Activated B cell treated with CpG ODN at 0.5 μM for 24 hours (primary cell): ENCODE data around the gene HDGFL1. TPM values are rescaled to one million over a fixed set of nuclear protein-coding genes. Genes with fewer than 3 reads are reported as not detected.

Experiments used
- ATAC-seq: fragments of 200-7000 bp; cut with Tn5 transposase; one replicate; pipeline ENCODE4 v1.10.0; 2021; ENCODE audit warnings: low read depth, mild to moderate bottlenecking, moderate library complexity
- CTCF ChIA-PET: fragments of 350-600 bp; sonication (Branson Sonifier 250); formaldehyde crosslinking; loops from one replicate; lab custom pipeline; 2021; ENCODE audit warnings: antibody characterized with exemption; lab: Charles Lee
- POLR2A ChIA-PET: fragments of 350-600 bp; sonication (Branson Sonifier 250); formaldehyde crosslinking; loops from one replicate; lab custom pipeline; 2021; ENCODE audit warnings: antibody characterized with exemption; lab: Charles Lee
- DNase-seq: peaks from one replicate; pipeline ENCODE4 v3.0.0; 2022
- H3K27ac Mint-ChIP-seq: one replicate; pipeline ENCODE4 v1.8.0; 2020; ENCODE audit warnings: mixed read lengths
- H3K27me3 Mint-ChIP-seq: one replicate; pipeline ENCODE4 v1.8.0; 2021; ENCODE audit warnings: mixed read lengths
- H3K36me3 Mint-ChIP-seq: one replicate; pipeline ENCODE4 v1.8.0; 2021; ENCODE audit warnings: low read depth, mixed read lengths
- H3K4me1 Mint-ChIP-seq: one replicate; pipeline ENCODE4 v1.8.0; 2021; ENCODE audit warnings: mixed read lengths
- H3K4me3 Mint-ChIP-seq: one replicate; pipeline ENCODE4 v1.8.0; 2020; ENCODE audit warnings: mild to moderate bottlenecking, mixed read lengths
- H3K9me3 Mint-ChIP-seq: one replicate; pipeline ENCODE4 v1.8.0; 2020; ENCODE audit warnings: mixed read lengths
- intact Hi-C: fragments of 100-400 bp; cut with micrococcal nuclease; formaldehyde crosslinking; loops from one replicate; pipeline ENCODE4 v1.15.1; 2024
- total RNA-seq: library from RNA; stranded (reverse); gene quantifications from 2 replicates; pipeline ENCODE4 v1.2.3, GENCODE V29; 2022
- TF ChIP-seq, protein P1 (sequence below): fragments of 200-600 bp; IDR thresholded peaks from one replicate; pipeline ENCODE4 v1.8.0; 2022; ENCODE audit warnings: antibody characterized with exemption, mild to moderate bottlenecking

Gene HDGFL1
- total RNA-seq, 1 donor from 2014 or later: not detected

DNA sequence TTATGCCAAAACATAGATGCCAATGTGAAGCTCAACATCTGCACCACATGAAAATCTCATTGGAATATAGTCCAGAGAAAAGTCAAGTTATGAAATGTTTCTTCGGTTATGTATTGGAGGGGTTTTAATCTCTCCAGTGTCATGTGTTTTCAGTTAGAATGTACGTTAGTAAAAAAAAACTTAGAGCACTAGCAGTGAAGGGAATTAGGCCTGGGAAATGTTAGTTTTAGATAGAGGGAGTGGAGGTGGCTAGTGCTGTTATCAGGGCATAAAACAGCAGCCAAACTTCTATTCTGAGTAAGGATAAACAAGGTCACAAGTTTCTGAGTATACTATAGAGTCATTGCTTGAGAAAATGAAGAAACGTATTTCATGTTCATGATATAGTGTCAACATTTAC is 42.9 kb downstream of the HDGFL1 start:
- H3K9me3 Mint-ChIP-seq: peaks cover 4% of the 10 kb centered on the region
- no peaks in the 10 kb centered on the region for H3K4me1 Mint-ChIP-seq
- ChIA-PET POLR2A (no interaction called here), CTCF (no interaction called here)
- TF ChIP-seq, protein P1, sequence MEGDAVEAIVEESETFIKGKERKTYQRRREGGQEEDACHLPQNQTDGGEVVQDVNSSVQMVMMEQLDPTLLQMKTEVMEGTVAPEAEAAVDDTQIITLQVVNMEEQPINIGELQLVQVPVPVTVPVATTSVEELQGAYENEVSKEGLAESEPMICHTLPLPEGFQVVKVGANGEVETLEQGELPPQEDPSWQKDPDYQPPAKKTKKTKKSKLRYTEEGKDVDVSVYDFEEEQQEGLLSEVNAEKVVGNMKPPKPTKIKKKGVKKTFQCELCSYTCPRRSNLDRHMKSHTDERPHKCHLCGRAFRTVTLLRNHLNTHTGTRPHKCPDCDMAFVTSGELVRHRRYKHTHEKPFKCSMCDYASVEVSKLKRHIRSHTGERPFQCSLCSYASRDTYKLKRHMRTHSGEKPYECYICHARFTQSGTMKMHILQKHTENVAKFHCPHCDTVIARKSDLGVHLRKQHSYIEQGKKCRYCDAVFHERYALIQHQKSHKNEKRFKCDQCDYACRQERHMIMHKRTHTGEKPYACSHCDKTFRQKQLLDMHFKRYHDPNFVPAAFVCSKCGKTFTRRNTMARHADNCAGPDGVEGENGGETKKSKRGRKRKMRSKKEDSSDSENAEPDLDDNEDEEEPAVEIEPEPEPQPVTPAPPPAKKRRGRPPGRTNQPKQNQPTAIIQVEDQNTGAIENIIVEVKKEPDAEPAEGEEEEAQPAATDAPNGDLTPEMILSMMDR: no peak
- no peak overlapping the region for H3K27ac Mint-ChIP-seq
- H3K36me3 Mint-ChIP-seq: no peaks in the 10 kb centered on the region
- H3K4me3 Mint-ChIP-seq: no peak overlapping the region
- intact Hi-C loops: no loop called here
- no peaks in the 10 kb centered on the region for H3K27me3 Mint-ChIP-seq
- no peak for DNase-seq
- ATAC-seq: no peak

DNA sequence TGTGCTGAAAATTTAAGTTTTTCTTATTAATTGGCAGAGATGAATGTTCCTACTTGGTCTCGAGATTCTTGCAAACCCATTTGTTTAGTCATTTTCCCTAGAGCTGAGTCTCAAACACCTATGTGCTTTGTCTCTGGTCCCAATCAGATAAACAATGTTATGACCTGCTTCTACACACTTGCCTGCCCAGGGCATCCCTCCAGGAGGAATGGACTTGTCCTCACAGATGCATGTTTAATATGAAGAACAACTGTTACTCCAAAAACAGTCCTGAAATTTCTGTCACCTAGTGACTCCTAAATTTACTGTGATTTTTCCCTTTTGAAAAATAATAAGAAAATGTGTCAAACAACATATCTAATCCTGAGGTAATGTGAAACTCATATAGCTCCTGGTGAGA is 43.7 kb downstream of the HDGFL1 start:
- POLR2A ChIA-PET: no interaction called here
- Mint-ChIP-seq H3K4me3 (no peak overlapping the region), H3K36me3 (no peaks in the 10 kb centered on the region), H3K9me3 (peaks cover 7% of the 10 kb centered on the region), H3K4me1 (no peaks in the 10 kb centered on the region), H3K27ac (no peak overlapping the region), H3K27me3 (no peaks in the 10 kb centered on the region)
- no peak for ATAC-seq
- intact Hi-C loops: no loop called here
- DNase-seq: no peak
- TF ChIP-seq, protein P1: no peak
- CTCF ChIA-PET: no interaction called here

DNA sequence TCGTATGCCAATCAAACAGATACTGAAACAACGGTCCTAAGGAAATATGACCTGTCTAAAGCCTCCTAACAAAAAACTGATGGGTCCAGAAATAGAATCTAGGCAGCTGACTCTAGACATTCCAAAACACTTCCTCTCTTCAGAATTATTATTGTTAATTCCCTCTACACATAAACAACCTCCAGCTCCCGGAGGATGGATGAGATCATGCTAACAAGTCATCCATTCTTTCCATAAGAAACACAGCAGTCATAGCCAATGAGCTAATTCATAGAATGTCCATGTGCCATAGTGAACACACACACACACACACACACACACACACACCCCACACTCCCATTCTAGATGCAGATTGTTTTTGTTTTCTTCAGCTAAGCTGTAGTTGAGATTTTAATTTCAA is 44.3 kb downstream of the HDGFL1 start:
- intact Hi-C loops: no loop called here
- Mint-ChIP-seq H3K27ac (no peak overlapping the region), H3K4me3 (no peak overlapping the region), H3K9me3 (peaks cover 10% of the 10 kb centered on the region), H3K27me3 (no peaks in the 10 kb centered on the region), H3K36me3 (no peaks in the 10 kb centered on the region), H3K4me1 (no peaks in the 10 kb centered on the region)
- DNase-seq: no peak
- CTCF ChIA-PET: no interaction called here
- POLR2A ChIA-PET: no interaction called here
- TF ChIP-seq, protein P1: no peak
- ATAC-seq: no peak

DNA sequence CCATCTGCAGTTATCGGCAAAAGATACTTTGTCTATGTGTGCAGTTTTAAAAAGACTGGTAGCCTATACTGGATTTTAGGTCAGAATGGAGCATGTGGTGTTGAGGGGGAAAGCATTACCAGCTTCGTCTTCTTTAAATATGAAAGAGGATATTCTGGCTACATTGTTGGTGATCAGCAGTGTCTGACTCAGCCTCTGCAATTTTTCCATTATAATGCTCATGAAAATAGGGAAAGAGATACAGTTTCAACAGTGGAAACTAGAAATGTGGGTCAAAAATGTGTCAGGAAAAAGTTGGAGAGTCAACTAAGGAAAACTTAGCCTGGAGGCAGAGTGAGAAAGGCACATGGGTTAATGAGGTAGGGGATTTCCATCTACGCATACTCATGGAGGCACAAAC is 45.2 kb downstream of the HDGFL1 start:
- intact Hi-C loops: no loop called here
- ChIA-PET CTCF (no interaction called here), POLR2A (no interaction called here)
- no peak overlapping the region for H3K27ac Mint-ChIP-seq
- H3K9me3 Mint-ChIP-seq: peaks cover 12% of the 10 kb centered on the region
- H3K36me3 Mint-ChIP-seq: no peaks in the 10 kb centered on the region
- DNase-seq (no peak), ATAC-seq (no peak)
- H3K27me3 Mint-ChIP-seq: no peaks in the 10 kb centered on the region
- TF ChIP-seq, protein P1: no peak
- H3K4me3 Mint-ChIP-seq: no peak overlapping the region
- no peaks in the 10 kb centered on the region for H3K4me1 Mint-ChIP-seq

DNA sequence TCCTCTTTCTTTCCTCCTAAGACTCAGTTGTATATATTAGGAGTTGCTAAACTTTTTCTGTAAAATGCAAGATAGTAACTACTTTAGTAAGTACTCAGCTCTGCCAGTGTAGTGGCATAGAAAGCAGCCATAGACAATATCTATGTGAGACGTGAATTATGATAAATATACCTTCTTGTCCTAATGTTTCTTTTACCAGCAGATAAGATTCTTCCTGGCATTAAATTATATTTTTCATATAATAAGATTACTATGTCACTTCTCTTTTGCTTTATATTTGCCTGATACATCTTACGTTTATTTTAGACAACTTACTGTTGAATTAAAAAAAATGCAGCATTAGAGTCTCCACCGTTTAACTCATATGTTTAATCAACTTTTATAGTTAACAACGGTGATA is 51.7 kb downstream of the HDGFL1 start:
- DNase-seq: no peak
- intact Hi-C loops: no loop called here
- no peak overlapping the region for H3K27ac Mint-ChIP-seq
- no peaks in the 10 kb centered on the region for H3K36me3 Mint-ChIP-seq
- CTCF ChIA-PET: no interaction called here
- H3K4me1 Mint-ChIP-seq: no peaks in the 10 kb centered on the region
- TF ChIP-seq, protein P1: no peak
- peaks cover 8% of the 10 kb centered on the region for H3K9me3 Mint-ChIP-seq
- ATAC-seq: no peak
- POLR2A ChIA-PET: no interaction called here
- H3K27me3 Mint-ChIP-seq: no peaks in the 10 kb centered on the region
- H3K4me3 Mint-ChIP-seq: no peak overlapping the region
